K562 (cell line): Measurements from ENCODE around the gene SLC26A11. TPM values are rescaled to one million over a fixed set of nuclear protein-coding genes. Genes with fewer than 3 reads are reported as not detected.

Experiments used
- ARID3B ChIP-seq: fragments of 250-450 bp; sonication (Bioruptor Pico); IDR thresholded peaks from 2 replicates; pipeline ENCODE4 v1.4.0; 2020; ENCODE audit warnings: borderline replicate concordance
- BDP1 ChIP-seq: IDR thresholded peaks from 3 replicates; pipeline ENCODE4 v1.6.1; 2011; ENCODE audit not compliant: insufficient read length, insufficient read depth
- FIP1L1 ChIP-seq: fragments of 200-400 bp; formaldehyde crosslinking; IDR thresholded peaks from 2 replicates; pipeline ENCODE4 v1.6.1; 2018; ENCODE audit warnings: mild to moderate bottlenecking, low read depth, low read length; ENCODE audit not compliant: poor library complexity, severe bottlenecking
- HEY1 ChIP-seq: fragments of 250-450 bp; sonication (Bioruptor Pico); IDR thresholded peaks from 2 replicates; pipeline ENCODE4 v1.5.0; 2020; ENCODE audit warnings: mild to moderate bottlenecking, moderate library complexity, borderline replicate concordance
- HOMEZ ChIP-seq: fragments of 250-450 bp; sonication (Bioruptor Pico); IDR thresholded peaks from 2 replicates; pipeline ENCODE4 v1.4.0; 2020; ENCODE audit warnings: mild to moderate bottlenecking, moderate library complexity
- MYC ChIP-seq, 2 experiments: fragments of 250-450 bp in 1 of 2; sonication (Bioruptor Pico) in 1 of 2; IDR thresholded peaks; 2 replicates each; pipeline versions ENCODE4 v1.5.1 to v1.6.1; 2012 to 2021; ENCODE audit warnings: low read depth in 2 of 2, borderline replicate concordance in 1 of 2, improper control_type of control experiment in 1 of 2, low read length in 1 of 2, mild to moderate bottlenecking in 1 of 2, moderate library complexity in 1 of 2
- NR3C1 ChIP-seq: sonication (generic); formaldehyde crosslinking; IDR thresholded peaks from 2 replicates; pipeline ENCODE4 v1.8.1; 2022; ENCODE audit warnings: missing genetic modification reagents
- POLR2A ChIP-seq: fragments of 450-650 bp; conservative IDR thresholded peaks from 2 replicates; pipeline ENCODE4 v1.6.1; 2016
- POLR3A ChIP-seq: IDR thresholded peaks from 2 replicates; pipeline ENCODE4 v1.6.1; 2011; ENCODE audit warnings: borderline replicate concordance, mild to moderate bottlenecking, moderate library complexity; ENCODE audit not compliant: insufficient read length, insufficient read depth; ENCODE audit errors: extremely low read depth
- XRCC5 ChIP-seq: fragments of 200-400 bp; formaldehyde crosslinking; IDR thresholded peaks from 2 replicates; pipeline ENCODE4 v1.6.1; 2017; ENCODE audit warnings: low read depth, mild to moderate bottlenecking, low read length
- ZKSCAN8 ChIP-seq: fragments of 200-800 bp; sonication (Bioruptor generic); IDR thresholded peaks from 2 replicates; pipeline ENCODE4 v1.6.1; 2016; ENCODE audit warnings: missing genetic modification characterization, missing compliant biosample characterization
- ZNF23 ChIP-seq: fragments of 250-450 bp; sonication (Bioruptor Pico); IDR thresholded peaks from 2 replicates; pipeline ENCODE4 v1.4.0; 2020; ENCODE audit warnings: mild to moderate bottlenecking
- ZNF316 ChIP-seq: fragments of 450-650 bp; IDR thresholded peaks from 2 replicates; pipeline ENCODE4 v1.6.1; 2016
- ZNF696 ChIP-seq: fragments of 250-450 bp; sonication (Bioruptor Pico); conservative IDR thresholded peaks from 2 replicates; pipeline ENCODE4 v1.4.0; 2020; ENCODE audit warnings: mild to moderate bottlenecking, moderate library complexity
- ZNF707 ChIP-seq: fragments of 250-450 bp; sonication (Bioruptor Pico); conservative IDR thresholded peaks from 2 replicates; pipeline ENCODE4 v1.8.0; 2022; ENCODE audit warnings: inconsistent platforms, mild to moderate bottlenecking, moderate library complexity
- polyA plus RNA-seq, 8 experiments: library from polyadenylated mRNA; depleted of rRNA in 4 of 8; stranded (reverse) in 5 of 8; unstranded in 3 of 8; fragments of >200 nt; fragmentation: Nextera tagmentation in 2 of 8; fragmentation: Illumina TruSeq in 1 of 8; extraction: Ambion mirVana in 2 of 8; extraction: Trizol in 1 of 8; gene quantifications; 2 replicates each; pipeline versions ENCODE4 v1.2.1 to v1.2.3, GENCODE V29; 2011 to 2014; ENCODE audit warnings: inconsistent platforms in 1 of 8, missing spikeins in 1 of 8
- total RNA-seq, 7 experiments: library from RNA; depleted of rRNA in 6 of 7; stranded (reverse); fragments of >200 nt in 6 of 7; fragmentation: Illumina TruSeq in 2 of 7; extraction: Trizol in 2 of 7; gene quantifications; 2 replicates each; pipeline versions ENCODE4 v1.2.1 to v1.2.3, GENCODE V29; 2011 to 2021; ENCODE audit warnings: low replicate concordance in 1 of 7
- TF ChIP-seq, protein P1 (sequence below): fragments of 450-650 bp; conservative IDR thresholded peaks from 2 replicates; pipeline ENCODE4 v1.6.1; 2016; ENCODE audit warnings: missing genetic modification characterization, low read depth, mild to moderate bottlenecking, missing compliant biosample characterization, moderate library complexity
- TF ChIP-seq, protein P2 (sequence below): fragments of 450-650 bp; IDR thresholded peaks from 2 replicates; pipeline ENCODE4 v1.6.1; 2014; ENCODE audit warnings: low read depth, mild to moderate bottlenecking, moderate library complexity, borderline replicate concordance
- TF ChIP-seq, protein P3 (sequence below): sonication (generic); IDR thresholded peaks from 2 replicates; pipeline ENCODE4 v1.6.1; 2016

The SLC26A11 gene
- total and polyA plus RNA-seq, 9 of the 15 experiments (the other 6 are each of a cell fraction or from before 2014, with no cell fraction given) = 0.06 to 3.1 (median 1.2) TPM; not detected in 1

GRCh38 chr17:80254396-80255251 lies 34.4 kb downstream of the SLC26A11 start (continued):
- TF ChIP-seq MYC (IDR thresholded peaks at IDR 0.05; ENCODE audit: low read depth, low read length) (peak; percentile 60; the same call in 1 of the 2 replicates), MYC (CRISPR knock-in tag; IDR thresholded peaks at IDR 0.05; ENCODE audit: borderline replicate concordance, low read depth) (peak; percentile 71; the same call in 1 of the 2 replicates), ZNF707 (CRISPR knock-in tag) (0 out of 2 replicates have a peak, but pooled peaks have one; percentile 59), POLR3A (no peak), ZNF696 (CRISPR knock-in tag) (no peak), ARID3B (peak; percentile 77; the same call in 1 of the 2 replicates), NR3C1 (CRISPR knock-in tag) (no peak), ZNF316 (peak; percentile 100), HOMEZ (CRISPR knock-in tag) (0 out of 2 replicates have a peak, but pooled peaks have one; percentile 33), ZNF23 (CRISPR knock-in tag) (peak; percentile 60; the same call in 1 of the 2 replicates), BDP1 (no peak), HEY1 (CRISPR knock-in tag) (no peak; the same call in 1 of the 2 replicates), POLR2A (peak; percentile 70), XRCC5 (no peak), FIP1L1 (no peak), ZKSCAN8 (peak; percentile 81)
- TF ChIP-seq, protein P1, sequence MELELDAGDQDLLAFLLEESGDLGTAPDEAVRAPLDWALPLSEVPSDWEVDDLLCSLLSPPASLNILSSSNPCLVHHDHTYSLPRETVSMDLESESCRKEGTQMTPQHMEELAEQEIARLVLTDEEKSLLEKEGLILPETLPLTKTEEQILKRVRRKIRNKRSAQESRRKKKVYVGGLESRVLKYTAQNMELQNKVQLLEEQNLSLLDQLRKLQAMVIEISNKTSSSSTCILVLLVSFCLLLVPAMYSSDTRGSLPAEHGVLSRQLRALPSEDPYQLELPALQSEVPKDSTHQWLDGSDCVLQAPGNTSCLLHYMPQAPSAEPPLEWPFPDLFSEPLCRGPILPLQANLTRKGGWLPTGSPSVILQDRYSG (tag) = peak; percentile 97
- TF ChIP-seq, protein P2, sequence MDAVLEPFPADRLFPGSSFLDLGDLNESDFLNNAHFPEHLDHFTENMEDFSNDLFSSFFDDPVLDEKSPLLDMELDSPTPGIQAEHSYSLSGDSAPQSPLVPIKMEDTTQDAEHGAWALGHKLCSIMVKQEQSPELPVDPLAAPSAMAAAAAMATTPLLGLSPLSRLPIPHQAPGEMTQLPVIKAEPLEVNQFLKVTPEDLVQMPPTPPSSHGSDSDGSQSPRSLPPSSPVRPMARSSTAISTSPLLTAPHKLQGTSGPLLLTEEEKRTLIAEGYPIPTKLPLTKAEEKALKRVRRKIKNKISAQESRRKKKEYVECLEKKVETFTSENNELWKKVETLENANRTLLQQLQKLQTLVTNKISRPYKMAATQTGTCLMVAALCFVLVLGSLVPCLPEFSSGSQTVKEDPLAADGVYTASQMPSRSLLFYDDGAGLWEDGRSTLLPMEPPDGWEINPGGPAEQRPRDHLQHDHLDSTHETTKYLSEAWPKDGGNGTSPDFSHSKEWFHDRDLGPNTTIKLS = peak; percentile 27; the same call in 1 of the 2 replicates
- TF ChIP-seq, protein P3, sequence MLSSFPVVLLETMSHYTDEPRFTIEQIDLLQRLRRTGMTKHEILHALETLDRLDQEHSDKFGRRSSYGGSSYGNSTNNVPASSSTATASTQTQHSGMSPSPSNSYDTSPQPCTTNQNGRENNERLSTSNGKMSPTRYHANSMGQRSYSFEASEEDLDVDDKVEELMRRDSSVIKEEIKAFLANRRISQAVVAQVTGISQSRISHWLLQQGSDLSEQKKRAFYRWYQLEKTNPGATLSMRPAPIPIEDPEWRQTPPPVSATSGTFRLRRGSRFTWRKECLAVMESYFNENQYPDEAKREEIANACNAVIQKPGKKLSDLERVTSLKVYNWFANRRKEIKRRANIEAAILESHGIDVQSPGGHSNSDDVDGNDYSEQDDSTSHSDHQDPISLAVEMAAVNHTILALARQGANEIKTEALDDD = 0 out of 2 replicates have a peak, but pooled peaks have one; percentile 29
